KBM-7 (cell line): ENCODE measurements around the gene DUOXA2.

Experiments
- DNase-seq: peaks from one replicate; pipeline ENCODE4 v3.0.0-alpha.2; 2015
- in situ Hi-C: fragments of 300-500 bp; cut with MboI; formaldehyde crosslinking; loops from 2 replicates; pipeline ENCODE4 v1.14.3; 2020; ENCODE audit warnings: low sequenced_read_pairs, low pct_unique_long_range_greater_than_20kb, mixed read lengths

The DUOXA2 gene

DNA sequence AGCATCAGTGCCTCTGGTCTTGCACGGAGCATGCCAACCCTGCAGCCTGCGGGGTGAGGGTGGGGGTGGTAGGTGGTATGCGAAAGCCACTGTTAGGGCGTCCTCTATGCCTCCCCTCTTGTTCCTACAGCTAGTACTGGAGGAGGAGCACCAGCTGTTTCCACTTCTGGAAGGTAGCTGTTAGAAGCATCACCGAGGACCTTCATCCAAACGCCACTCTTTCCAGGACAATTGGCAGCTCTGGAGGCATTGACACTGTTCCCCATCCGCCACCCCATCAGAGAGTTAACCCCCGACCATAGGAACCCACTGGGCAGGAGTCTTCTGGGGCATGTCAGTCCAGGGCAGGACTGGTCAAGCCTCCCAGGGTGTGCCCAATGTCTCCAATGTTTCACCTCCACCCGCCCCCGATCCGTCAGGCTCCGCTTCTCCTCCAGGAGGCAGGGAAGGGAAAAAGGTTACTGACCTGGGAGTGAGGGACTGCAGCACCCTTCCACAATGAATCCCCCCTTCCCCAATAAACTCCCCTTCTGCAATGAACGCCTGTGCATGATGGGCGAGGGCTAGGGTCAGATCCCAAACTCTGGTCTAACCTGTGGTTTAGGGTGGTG, 641 bp upstream of the DUOXA2 start:
- in situ Hi-C loops, result loop anchor here (25.0 kb wide), 1 partner anchor 151 kb away; the partner anchor contains the start of gene TERB2
- no peak for DNase-seq

DNA sequence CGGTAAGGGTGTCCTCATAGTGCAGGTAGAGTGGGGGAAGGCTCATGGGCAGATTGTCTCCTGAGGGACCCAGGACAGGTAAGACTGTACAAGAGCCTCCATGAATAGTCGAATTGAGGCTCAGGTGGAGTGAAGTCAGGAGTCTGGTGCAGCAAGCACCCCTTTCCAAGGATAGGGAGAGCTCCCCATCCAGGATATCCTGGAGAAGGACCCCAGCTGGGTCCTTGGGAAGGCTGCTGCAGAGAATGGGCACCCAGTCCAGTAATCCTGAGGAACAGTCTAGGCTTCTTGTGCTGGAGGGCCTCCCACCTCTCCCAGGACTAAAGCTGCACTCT, 592 bp downstream of the DUOXA2 start:
- in situ Hi-C loops, result loop anchor here (25.0 kb wide), 1 partner anchor 152 kb away; the partner anchor contains the start of gene TERB2
- no peak for DNase-seq

DNA sequence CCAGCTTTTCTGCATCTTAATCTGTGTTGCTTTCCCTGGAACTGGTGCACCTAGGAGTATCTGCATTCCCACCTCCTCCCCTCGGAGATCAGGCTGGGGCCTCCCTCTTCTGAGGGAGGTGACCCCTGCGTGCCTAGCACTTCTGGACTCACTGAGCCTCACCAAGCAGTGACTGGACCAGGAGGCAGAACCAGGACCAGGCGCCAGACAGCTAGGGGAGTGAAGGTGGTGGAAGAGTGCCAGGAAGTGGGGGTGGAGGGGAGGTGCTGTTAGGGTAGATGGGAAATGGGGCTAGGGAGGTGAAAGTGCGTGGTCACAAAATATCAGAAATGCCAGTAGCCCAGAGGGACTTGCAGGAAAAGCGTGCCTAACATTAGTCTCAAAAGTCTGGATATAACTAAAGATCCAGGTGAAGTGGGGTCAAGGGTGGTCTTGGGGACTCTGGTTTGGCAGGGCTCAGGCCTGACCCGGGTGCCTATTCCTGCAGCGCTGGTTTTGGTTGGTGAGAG, 1.2 kb downstream of the DUOXA2 start:
- in situ Hi-C loops, result loop anchor here (25.0 kb wide), 1 partner anchor 153 kb away; the partner anchor contains the start of gene TERB2
- no peak for DNase-seq

DNA sequence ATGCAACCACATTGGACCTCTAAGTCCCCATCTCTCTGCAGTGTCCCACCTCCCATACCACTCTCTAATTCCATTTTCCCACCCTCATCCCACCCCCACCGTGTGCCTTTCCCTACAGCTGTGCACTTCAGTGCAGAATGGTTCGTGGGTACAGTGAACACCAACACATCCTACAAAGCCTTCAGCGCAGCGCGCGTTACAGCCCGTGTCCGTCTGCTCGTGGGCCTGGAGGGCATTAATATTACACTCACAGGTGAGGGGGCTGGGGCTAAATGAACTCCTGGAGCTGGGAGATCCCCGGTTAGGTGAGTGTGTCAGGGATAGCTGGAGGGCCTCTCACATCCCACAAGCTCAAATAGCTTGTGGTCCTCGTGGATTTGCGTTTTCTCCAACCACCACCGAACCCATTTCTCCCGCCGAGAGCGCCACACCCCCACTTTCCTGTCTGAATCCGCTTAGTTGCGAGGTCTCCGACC, 1.9 kb downstream of the DUOXA2 start:
- in situ Hi-C loops, result loop anchor here (25.0 kb wide), 1 partner anchor 154 kb away; the partner anchor contains the start of gene TERB2
- DNase-seq, result no peak

DNA sequence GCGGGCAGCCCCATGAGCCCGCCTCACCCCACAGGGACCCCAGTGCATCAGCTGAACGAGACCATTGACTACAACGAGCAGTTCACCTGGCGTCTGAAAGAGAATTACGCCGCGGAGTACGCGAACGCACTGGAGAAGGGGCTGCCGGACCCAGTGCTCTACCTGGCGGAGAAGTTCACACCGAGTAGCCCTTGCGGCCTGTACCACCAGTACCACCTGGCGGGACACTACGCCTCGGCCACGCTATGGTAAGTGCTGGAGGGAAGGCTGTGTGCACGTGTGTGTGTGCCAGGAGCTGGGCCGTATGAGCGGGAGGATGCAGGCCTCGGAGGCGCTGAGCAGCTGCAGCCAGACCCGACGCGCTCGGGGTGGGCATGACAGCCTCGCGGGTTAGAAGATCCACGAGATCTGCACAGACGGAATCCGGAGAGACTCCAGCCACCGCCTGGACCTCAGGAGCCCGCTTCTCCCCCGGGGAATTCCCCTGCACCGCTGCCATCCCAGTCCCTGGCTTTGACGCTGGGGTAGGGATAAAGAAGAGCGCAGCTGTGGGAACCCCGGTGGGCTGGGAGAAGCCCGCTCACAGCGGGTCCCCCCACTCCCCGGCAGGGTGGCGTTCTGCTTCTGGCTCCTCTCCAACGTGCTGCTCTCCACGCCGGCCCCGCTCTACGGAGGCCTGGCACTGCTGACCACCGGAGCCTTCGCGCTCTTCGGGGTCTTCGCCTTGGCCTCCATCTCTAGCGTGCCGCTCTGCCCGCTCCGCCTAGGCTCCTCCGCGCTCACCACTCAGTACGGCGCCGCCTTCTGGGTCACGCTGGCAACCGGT, 2.6 kb downstream of the DUOXA2 start:
- in situ Hi-C loops, result loop anchor here (25.0 kb wide), 1 partner anchor 154 kb away; the partner anchor contains the start of gene TERB2
- no peak for DNase-seq

DNA sequence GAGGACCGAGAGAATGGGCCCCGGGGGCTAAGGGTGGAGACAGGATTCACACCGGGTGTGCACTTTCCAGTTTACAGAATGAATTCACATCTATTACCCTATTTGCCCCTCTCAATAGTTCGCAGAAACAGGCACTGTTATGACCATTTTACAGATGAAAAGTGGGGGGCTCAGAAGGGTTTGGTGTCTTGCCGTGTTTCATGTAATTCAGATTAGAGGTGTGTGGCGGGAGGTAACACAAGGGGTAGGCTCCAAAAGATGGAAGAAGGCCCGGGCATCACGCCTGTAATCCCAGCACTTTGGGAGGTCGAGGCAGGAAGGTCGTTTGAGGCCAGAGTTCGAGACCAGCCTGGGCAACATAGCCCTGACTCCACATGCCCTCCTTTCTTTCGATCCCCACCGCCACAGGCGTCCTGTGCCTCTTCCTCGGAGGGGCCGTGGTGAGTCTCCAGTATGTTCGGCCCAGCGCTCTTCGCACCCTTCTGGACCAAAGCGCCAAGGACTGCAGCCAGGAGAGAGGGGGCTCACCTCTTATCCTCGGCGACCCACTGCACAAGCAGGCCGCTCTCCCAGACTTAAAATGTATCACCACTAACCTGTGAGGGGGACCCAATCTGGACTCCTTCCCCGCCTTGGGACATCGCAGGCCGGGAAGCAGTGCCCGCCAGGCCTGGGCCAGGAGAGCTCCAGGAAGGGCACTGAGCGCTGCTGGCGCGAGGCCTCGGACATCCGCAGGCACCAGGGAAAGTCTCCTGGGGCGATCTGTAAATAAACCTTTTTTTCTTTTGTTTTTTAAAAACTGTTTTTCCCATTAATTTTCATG, 3.4 kb downstream of the DUOXA2 start:
- DNase-seq, result no peak
- in situ Hi-C loops, result loop anchor here (25.0 kb wide), 1 partner anchor 155 kb away; the partner anchor contains the start of gene TERB2

DNA sequence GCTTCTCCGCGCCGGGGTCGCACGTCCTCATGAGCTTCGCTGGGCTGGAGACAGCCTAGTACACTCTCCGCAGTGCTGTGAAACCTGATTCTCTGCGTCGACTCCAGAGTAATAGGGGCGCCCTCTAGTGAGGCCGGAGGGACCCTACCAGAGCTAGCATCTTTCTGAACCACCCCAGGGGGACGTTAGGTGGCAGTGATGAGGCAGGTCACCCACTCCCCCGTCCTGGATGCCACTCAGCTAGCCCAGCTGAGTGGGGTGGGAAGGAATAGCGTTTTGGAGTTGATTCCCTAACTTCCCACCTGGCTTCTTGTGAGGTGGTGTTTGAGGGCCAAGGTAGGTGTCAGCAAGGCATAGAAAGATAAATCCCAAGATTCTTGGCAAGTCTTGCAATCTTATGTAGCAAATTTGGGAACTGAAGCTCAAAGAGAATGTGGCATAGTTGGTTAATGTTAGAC, 4.0 kb downstream of the DUOXA2 start:
- in situ Hi-C loops, result loop anchor here (25.0 kb wide), 1 partner anchor 156 kb away; the partner anchor contains the start of gene TERB2
- peak; percentile 94 for DNase-seq

DNA sequence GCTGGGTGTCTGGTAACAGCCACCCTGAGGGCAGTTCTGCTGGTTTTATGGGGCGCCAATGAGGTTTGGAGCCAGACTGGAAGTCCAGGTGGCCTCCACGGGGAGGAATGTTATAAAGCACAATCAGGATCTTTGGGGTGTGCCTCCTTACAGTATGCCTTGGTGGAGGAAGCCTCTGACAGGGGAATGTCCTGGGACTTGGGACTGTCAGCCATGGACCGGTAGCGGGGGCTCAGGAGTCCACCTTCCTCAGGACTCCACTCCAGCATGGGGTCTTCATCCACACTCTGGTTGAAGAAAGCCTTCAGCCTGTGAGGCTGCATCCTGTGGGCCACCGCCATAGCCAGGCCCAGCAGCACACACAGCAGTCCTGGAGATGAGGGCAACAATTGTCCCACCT, 4.9 kb downstream of the DUOXA2 start:
- in situ Hi-C loops, result loop anchor here (25.0 kb wide), 1 partner anchor 157 kb away; the partner anchor contains the start of gene TERB2

DNA sequence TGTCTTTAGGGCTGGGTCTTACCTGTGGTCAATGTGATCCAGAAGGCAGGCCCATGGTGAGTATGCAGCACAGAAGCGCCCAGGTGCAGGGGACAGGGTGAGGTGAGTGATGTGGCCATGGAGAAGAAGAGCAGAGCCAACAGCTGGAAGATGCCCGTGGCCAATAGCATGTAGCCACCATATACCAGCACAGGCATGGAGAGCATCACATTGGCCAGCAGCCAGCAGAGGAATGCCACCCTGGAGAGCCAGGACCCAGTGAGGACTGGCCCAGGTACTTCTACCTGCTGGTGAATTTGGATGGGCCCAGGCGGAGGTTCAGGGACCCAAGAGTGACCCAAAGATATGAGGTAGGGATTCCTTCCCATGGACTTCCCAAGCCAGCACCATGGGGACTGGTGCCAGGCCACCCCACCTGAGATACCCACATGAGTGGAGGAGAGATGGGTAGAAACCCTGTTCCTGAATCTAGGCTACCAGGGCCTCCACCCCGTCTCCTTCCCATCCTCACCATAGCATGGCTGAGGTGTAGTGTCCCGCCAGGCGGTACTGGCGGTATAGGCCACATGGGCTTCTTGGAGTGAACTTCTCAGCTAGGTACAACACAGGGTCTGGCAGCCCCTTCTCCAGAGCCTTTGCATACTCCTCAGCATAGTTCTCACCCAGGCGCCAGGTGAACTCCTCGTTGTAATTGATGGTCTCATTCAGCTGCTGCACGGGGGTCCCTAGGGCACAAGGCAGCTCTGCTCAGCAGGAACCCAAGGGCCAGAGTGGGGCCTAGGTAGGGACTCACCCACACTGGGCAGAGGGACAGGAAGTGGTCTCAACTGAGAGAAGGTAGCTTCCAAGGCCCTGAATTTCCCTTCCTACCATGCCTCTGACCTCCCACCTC, 6.2 kb downstream of the DUOXA2 start:
- DNase-seq, result no peak
- in situ Hi-C loops, result loop anchor here (25.0 kb wide), 1 partner anchor 158 kb away; the partner anchor contains the start of gene TERB2

More for the DNA sequence above, 4.9 kb downstream of the DUOXA2 start:
- DNase-seq, result no peak

DNA sequence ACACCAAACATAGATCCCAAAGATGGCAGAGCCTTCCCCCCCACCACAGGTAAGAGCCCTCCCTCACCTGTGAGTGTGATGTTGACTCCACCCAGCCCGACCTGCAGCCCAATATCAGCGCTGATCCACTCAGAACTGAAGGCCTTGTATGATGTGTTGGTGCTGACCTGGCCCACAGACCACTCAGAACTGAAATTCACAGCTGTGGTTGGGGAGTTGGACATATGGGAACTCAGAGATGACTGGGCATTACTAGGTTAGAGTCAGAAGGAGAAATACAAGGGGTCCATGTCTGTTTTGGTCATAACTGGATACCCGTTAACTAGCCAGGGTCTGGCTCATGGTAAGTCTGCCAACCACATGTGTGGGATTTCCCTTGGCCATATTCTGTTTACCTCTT, 6.9 kb downstream of the DUOXA2 start:
- in situ Hi-C loops, result loop anchor here (25.0 kb wide), 1 partner anchor 159 kb away; the partner anchor contains the start of gene TERB2
- no peak for DNase-seq

DNA sequence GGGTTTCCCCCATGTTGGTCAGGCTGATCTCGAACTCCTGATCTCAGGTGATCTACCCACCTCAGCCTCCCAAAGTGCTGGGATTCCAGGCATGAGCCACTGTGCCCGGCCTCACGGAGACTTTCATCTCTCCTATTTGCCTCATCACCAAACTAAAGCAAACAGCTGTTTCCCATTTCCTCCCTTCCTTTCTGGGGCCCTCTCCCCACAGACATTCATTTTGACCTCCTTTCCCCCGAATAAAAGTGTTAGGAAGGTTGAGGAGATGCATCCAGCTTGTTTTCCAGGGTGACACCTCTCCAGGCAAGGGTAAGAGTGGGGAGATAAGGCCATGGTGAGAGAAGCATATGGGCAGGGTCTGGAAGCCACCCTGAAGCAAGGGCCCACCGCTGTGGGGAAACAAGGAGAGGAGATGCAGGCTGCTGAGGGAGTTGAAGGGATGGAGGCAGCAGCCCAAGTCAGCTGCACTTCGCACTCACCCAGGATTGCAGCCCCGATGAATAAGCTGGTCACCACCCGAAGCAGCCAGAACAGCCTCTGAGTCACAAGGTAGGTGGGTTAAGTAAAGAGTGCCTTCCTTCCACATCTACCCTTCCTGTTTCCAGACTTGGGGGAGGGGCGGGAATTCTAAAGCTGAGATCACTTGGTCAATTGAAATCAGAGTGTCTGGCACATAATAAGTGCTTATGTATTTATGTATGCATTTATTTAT, 7.7 kb downstream of the DUOXA2 start:
- in situ Hi-C loops, result loop anchor here (25.0 kb wide), 1 partner anchor 160 kb away; the partner anchor contains the start of gene TERB2

DNA sequence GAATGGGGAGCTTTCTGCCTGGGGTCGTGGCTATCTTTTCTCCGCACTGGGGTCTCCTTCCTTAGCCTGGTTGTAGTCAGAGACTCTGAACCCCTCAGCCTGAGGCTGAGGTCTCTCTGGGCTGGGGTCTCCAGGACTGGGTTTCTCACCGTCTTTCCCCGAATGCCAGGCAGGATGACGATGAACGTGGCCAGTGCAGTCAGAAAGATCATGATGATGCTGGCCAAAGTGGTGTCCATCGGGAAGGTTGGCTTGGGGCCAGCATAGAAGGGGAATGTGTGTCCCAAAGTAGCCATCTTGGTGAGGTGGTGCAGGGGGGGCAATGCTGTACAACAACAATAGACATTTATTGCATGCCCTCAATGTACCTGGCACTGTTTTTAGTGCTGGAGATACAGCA, 8.6 kb downstream of the DUOXA2 start:
- in situ Hi-C loops, result loop anchor here (25.0 kb wide), 1 partner anchor 160 kb away; the partner anchor contains the start of gene TERB2
- no peak for DNase-seq

More for the DNA sequence above, 7.7 kb downstream of the DUOXA2 start:
- no peak for DNase-seq

DNA sequence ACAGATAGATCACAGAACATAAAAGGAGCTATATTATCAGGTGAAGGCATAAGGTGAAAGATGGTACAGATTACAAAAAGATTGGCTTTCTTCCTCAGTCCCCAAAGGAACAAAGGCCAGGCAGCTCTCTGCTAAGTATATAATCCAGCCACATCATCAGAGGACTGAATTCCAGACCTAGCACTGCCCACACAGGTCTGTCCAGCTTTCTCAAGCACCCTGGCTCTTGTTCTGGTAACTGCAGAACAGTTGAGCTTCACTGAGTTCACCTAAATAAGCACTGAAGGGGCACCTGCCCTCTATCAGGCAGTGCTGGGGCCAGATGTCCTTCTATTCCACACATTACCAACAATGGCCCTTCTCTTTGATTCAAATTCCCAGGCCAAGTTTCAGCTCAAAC, 9.3 kb downstream of the DUOXA2 start:
- in situ Hi-C loops, result loop anchor here (25.0 kb wide), 1 partner anchor 161 kb away; the partner anchor contains the start of gene TERB2
- no peak for DNase-seq

DNA sequence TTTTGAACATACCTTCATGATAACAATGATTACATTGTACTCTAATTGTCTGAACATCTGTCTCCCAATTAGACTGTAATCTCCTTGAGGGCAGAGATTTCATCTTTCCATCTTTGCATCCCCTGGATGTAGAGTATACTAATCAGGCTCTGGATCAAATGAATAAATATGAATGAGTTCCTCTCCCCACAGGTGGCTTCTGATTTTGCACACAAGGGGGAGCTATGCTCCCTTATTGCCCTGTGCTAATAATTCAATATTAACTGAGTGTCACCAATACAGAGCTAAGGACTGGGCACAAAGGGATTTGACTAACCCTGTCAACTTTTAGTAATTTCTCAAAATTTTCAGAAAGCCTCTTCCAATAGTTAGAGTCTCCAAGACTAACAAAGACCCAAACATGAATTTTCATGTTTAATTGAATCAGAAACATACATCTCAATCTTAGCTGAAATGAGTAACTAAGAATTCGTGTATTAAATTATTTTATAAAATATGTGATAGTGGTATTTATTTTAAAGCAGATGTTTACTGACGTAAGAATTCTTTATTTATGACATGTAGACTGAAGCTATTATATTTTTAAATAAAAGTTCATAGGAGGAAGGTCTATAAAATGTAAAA, 12.5 kb downstream of the DUOXA2 start:
- in situ Hi-C loops, result no loop called here
- peak; percentile 48 for DNase-seq

DNA sequence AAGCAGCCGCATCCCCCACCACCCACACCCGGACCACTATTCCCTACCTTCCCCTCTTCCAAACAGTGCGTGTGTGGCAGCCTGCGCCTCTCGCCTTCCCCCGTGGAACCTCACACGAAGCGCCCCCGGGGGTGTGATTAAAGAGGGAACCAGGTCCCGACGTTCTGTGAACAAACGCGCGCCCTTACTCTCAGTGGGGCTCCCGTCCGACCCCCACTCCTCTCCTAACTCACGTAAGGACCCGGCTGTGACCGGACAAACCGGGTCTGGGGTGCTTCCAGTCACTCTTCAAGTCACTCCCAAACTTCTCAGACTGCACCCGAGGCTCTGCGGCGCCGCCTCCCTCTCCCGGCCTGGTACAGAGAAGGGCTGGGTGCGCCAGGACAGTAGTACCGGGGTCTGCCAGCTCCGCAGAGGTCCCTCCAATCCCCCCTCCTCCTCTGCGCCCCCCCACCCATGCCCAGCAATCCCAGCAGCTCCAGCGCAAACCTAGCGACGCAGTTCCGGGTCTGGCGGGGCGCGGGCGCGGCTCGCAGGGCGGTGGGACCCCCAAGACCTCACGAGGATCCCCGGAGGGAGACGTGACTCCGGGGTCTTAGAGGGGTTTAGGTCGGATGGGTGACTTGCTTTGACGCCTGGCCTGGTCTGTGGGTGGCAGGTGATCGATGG, 15.0 kb downstream of the DUOXA2 start:
- in situ Hi-C loops, result no loop called here
- no peak for DNase-seq

DNA sequence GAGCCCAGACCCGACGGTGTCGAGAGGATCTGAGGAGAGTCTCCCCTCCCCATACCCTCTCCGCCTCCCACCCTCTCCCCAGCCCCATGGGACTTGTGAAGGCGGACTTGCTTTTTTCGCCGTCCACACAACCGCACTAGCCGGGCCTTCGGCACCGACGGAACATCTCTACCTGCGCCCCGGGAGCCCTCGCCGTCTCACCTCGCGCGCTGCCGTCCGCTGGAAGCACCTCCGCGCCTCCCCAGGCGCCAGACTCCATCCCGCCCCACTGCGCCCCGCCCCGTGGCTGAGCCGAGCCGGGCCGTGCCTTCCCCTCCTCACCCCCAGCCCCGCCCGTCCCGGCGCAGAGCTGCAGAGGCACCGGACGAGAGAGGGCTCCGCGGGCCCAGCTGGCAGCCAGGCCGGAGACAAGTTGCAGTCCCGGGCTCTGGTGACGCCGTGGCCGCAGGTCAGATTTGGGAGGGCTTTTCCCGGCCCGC, 15.6 kb downstream of the DUOXA2 start, which contains the start of the genes DUOX1 and DUOXA1:
DUOX1 (plus strand) TSS at position 344 of the 479 bp plus-strand sequence. CDS start 1,973 bp downstream, outside the sequence.
DUOXA1 (minus strand) TSS at position 229 of the 479 bp plus-strand sequence. CDS start 6,865 bp downstream, outside the sequence.
- no peak for DNase-seq
- in situ Hi-C loops, result no loop called here
